GM18867 (cell line): ENCODE data around the gene GLDN.
A peak's percentile ranks its signal among the peaks of the same experiment; 100 is the strongest.

Experiments used
- ATAC-seq: cut with Tn5 transposase; IDR thresholded peaks from one replicate; pipeline ENCODE4 v1.9.1; 2021; ENCODE audit warnings: mild to moderate bottlenecking, moderate library complexity; ENCODE audit not compliant: unreplicated experiment

Gene GLDN

DNA sequence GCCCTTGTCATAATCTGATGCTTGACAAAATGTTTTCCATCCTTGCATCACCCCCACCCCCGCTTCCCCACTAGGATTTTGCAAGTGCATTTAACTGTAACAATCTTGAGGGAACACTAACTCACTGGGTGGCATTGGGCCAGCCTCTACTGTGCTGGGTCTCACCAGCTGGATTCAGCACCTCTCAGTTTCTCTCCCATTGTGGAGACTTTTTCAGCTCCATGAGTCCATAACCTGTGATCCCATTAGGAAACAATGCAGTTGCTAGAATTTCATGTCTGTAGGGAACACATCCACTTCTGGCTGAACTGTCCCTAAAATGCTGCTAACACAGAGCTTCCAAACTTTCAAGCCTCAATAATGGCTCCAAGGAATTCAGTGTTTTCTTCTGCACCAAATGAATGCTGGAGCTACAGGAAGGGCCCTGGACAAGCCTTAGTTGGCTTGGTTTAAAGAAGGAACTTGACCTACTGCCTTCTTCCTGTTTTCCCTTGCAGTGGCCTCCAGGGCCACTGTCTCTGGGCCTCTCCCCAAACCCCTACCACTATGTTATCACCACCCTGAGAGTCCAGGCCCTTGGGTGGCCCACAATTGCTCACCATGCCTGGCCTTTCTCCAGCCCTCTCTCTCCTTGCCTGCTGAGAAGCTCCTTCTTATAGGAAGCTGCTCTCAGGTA, 18.7 kb upstream of the GLDN start:
- ATAC-seq: no peak

GRCh38 chr15:51323749-51324148, 17.7 kb upstream of the GLDN start:
- ATAC-seq: no peak

- ATAC-seq: no peak
Measured at GRCh38 chr15:51325167-51325566, 16.3 kb upstream of the GLDN start.

- no peak for ATAC-seq
Measured at GRCh38 chr15:51327081-51327480, 14.4 kb upstream of the GLDN start.

- ATAC-seq: no peak
Measured at GRCh38 chr15:51328926-51329325, 12.5 kb upstream of the GLDN start.

GRCh38 chr15:51331141-51331540, 10.3 kb upstream of the GLDN start:
- ATAC-seq: no peak

- ATAC-seq: no peak
Measured at GRCh38 chr15:51332206-51333147, 9.0 kb upstream of the GLDN start.

DNA sequence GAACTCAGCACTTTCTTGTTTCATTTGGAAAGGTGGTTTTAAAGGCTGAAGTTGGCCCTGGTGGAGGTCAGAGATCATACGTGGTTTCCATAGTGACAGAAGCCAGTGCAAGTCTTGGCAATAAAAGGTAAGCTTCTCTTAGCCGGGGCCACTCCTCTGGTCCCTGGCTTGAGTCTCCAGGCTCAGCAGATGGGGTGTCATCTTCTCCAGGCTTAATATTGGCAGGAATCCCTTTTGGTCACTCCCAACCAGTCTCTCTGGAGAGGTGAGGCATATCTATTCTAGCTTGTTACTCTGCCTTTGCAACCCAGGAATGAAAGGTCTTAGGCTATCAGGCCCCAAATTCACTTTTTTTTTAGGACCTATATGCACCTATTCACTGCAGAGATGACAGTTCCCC, 7.9 kb upstream of the GLDN start:
- ATAC-seq: no peak

DNA sequence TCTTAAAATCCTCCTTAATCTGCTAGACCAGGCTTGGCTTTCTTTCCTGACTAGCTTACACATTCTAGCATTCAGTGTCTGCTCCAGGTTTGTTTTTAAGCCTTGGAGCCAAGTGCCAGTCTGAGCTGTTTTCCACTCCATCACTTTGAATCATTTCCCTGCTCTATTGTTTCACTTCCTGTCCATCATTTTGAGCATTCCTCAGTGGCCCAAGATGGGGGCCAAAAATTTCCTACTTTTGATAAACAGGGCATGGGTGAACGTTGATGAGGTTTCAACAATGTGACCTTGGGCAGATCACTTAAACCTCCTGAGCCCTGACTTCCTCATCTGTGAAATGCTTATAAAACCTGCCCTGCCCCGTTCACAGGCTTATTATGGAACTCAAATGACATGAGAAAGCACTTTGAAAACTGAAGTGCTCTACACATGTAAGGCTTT, 7.4 kb upstream of the GLDN start:
- no peak for ATAC-seq

GRCh38 chr15:51335087-51335486, 6.4 kb upstream of the GLDN start:
- peak; percentile 22 for ATAC-seq

- ATAC-seq: peak; percentile 88
Measured at GRCh38 chr15:51335538-51336410, 5.7 kb upstream of the GLDN start.

- ATAC-seq: no peak
Measured at GRCh38 chr15:51338496-51338895, 3.0 kb upstream of the GLDN start, which contains the start of gene CYP19A1. CYP19A1 (minus strand) TSS chr15:51338596; CDS start chr15:51242912, 95,684 bp downstream.

DNA sequence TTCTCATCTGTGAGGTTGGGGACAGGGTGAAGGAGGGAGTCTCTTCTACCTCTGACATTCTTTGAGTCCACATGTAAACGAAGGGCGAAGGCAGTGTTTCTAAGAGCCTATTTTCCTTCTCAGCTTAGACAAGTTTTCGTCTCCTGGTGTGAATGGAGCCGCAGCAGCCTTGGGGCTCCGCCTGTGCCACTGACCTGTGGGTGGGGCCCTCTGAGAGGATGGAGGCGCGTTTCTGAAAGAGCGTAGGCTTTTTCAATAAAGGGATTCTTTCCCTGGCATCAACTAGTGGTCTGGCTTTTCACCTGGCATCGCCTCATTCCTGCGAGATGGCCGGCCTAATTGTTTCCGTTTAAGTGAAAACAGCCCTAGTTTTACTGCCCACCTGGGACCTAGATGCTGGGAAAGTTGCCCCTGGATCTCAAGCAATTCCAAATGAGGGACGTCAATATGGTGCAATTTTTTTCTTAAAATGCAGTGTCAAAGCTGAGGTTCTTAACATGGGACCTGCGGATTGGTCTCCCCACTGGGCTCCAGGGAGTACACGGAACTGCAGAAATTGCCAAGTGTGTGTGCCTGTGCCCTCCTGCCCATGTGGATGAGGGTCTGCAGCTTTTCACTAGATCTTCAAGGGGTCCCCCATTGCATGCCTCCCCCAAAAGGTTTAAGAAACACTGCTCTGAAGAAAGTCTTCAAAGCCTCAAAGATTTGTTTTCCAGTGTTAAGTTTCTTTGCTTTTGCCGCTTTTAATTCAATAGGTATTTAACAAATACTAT, 958 bp downstream of the GLDN start:
- no peak for ATAC-seq

- no peak for ATAC-seq
Measured at GRCh38 chr15:51343466-51343865, 2.0 kb downstream of the GLDN start.

DNA sequence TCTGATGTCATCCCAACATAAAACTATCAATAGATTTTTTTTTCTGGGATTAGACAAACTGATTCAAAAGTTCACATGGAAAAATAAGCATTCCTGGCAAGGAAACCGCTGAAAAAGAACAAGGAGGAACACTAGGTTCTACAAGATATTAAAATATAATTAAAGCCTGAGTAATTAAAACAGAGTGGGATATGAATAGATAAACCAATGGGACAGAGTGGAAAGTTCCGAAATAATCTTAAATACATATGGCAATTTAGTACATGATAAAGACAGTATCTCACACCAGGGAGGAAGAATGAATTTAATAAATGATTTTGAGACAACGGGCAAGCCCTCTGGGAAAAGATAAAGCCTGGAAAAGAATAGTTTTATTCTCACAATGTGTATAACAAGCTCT, 4.7 kb downstream of the GLDN start:
- no peak for ATAC-seq

DNA sequence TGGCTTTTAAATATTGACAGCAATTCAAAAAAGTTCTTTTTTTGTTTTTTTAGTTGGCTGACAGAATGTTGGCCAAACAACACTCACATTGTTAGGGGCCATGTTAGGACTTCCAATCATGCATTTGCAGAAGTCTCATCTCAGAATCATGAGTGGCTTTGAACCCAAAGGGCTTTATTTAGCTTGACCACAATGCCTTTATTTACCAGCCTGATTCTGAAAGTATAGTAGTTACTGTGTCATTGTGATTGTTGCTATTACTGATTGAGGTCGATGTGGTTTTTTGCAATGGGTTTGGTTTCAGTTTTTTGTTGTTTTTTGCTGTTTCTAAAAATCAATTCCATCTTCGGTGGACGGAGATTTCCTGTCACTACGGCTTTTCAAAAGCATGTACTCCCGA, 7.2 kb downstream of the GLDN start:
- peak; percentile 96 for ATAC-seq

GRCh38 chr15:51349156-51349844, 7.8 kb downstream of the GLDN start:
- ATAC-seq: no peak

- no peak for ATAC-seq
Measured at GRCh38 chr15:51350723-51351122, 9.3 kb downstream of the GLDN start.

GRCh38 chr15:51353976-51354375, 12.5 kb downstream of the GLDN start:
- ATAC-seq: no peak

DNA sequence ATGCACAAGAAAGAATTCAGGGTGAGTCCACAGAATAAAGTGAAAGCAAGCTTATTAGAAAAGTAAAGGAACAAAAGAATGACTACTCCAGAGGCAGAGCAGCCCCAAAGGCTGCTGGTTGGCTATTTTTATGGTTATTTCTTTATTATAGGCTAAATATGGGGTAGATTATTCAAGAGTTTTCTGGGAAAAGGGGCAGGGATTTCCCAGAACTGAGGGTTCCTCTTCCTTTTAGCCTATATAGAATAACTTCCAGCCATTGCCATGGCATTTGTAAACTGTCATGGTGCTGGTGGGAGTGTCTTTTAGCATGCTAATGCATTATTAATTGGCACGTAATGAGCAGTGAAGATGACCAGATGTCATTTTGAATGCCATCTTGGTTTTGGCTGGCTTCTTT, 13.6 kb downstream of the GLDN start:
- no peak for ATAC-seq
